GM21825 (cell line): Measurements from ENCODE around the gene KCNN1.

Source experiments
- ATAC-seq: cut with Tn5 transposase; IDR thresholded peaks from one replicate; pipeline ENCODE4 v1.9.1; 2021; ENCODE audit warnings: mild to moderate bottlenecking, moderate library complexity; ENCODE audit not compliant: unreplicated experiment

KCNN1 gene

DNA sequence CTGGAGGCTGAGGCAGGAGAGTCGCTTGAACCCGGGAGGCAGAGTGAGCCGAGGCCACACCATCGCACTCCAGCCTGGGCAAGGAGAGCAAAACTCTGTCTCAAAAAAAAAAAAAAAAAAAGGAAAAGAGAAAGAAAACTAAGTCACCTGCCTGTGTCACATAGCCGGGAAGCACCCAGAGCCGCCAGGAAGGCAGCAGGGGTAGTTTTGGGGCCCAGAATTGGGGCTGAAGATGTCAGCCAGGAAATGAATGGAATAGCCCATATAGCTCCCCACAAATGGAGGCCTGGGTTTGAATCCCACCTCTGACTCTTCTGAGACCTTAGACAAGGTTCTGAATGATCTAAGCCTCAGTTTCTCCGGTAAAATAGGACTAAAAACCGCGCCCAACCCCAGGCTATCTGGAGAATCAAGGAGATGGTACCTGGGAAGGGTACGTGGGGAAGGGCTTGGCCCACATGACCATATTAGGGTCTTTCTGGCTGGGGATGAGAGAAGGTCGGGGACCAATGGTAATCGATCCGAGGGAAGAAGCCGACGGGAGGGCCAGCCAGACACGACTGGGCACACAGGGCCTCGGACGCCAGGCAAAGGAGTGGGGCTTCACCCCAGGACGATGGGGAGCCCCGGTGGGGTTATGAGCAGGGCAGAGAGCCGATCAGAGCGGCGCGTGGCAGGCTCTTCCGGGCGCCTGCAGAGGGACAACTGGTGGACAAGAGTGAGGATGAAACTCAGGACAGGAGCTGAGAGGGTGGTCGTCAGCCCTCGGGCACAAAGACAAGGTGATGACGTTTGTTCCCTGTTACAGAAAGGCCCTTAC, 19.7 kb upstream of the KCNN1 start:
- ATAC-seq = peak; percentile 11

DNA sequence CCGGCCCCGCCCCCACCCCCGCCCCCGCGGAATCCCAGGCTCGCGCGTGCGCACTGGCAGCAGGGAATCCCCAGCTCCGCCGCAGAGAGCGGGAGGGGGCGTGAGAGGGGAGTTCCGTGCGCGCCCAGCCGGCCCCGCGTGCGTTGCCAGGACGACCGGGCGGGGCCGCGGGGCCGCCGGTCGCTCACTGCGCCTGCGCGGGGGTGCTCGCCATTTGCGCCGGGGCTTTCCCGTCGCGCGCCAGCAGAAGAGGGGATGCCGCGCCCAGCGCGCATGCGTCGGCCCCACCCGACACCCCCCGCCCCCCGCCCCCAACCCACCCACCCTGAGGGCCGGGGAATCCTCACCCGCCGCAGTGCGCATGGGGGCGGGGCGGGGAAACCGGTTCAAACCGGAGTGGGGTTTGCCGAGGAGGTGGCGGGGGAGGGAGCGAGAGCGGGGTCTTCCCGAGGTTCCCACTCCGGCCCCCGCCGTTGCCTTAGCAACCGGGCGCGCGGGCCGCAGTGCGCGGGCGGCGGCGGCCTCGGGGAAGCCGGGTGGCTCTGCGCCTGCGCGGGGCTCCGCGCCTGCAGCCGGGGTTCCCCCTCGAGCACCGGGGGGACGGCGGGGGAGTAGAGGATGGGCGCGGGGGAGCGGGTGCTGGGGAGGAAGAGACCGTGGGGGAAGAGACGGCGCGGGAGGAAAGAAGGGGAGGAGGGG, 18.9 kb upstream of the KCNN1 start:
- peak; percentile 39 for ATAC-seq

DNA sequence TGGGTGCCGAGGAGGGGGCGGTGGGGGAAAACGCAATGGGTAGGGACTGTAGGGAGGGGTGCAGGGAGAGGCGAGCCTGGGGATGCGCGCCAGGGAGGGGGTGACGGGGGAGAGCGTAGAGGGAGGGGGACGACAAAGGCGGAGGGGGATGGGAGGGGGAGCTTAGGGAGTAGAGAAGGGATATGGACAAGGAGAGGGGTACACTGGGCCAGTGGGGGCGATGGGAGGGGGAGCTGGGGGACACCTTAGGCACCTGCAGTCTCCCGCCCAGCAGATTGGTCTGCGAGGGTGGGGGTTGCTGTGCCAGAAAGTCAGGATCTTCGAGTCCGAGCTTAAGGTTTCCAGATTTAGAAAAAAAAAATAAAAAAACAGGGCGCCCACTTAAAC, 18.4 kb upstream of the KCNN1 start:
- no peak for ATAC-seq

DNA sequence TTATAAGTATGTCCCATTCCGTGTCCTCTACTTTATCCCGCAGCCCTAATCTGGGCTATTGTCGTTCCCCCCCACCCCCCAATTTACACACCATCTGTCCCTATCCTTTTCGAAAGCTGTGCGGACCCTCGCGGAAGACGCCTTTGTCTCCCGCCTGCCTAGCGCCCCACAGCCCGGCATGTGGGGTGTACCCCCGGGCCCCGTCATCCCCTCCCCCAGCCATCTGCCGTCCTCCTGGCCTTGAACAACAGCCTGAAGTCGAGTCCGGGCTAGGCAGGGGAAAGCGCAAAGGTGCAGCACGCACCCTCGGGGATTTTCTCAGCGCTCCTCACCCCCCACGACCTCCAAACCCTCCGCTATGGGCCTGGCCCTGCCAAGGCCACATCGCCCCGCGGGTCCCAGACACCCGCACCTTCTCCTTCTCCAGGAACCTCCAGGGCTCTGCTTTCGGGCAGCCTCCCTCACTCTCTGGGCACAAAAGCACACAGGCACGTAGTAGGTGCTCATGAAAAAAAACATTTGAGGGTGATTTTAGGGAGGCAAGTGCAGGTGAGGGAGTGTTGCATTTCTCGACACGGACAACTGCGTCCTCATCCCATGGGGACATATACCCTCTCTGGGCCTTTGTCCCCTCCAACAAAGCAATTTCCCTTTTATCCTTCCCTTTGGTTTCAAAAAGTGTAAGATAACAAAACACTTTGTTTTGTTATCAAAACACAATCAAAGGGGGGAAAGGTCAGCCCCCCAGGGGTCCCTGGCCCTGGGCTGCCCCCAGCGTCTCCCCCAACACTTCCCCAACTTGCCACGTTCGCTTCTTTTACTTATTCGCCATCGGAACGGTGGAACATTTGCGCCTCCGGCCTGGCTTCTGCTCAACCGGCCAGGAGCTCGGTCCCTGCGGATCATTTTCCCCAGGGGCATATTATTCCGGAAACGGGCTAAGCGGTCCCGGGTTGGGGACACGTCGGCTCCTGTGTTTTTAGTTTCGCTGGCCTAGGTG, 17.7 kb upstream of the KCNN1 start:
- ATAC-seq = no peak

DNA sequence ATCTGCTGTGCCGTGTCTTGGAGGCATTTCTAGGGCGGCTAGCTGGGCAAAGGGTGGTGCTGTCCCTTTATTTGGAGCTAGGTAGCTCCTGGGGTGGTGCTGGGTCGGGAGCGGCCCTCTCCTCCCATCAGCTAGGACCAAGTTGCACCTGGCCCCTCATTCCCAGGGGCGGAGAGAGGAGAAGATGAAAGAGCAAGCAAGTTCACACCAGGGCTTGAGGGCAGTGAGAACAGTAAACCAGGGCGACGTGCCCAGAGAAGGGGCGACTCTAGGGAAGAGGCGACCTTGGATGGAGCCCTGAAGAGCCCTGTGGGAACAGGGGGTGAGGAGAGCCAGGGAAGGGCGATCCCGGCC, 17.0 kb upstream of the KCNN1 start:
- ATAC-seq = no peak

DNA sequence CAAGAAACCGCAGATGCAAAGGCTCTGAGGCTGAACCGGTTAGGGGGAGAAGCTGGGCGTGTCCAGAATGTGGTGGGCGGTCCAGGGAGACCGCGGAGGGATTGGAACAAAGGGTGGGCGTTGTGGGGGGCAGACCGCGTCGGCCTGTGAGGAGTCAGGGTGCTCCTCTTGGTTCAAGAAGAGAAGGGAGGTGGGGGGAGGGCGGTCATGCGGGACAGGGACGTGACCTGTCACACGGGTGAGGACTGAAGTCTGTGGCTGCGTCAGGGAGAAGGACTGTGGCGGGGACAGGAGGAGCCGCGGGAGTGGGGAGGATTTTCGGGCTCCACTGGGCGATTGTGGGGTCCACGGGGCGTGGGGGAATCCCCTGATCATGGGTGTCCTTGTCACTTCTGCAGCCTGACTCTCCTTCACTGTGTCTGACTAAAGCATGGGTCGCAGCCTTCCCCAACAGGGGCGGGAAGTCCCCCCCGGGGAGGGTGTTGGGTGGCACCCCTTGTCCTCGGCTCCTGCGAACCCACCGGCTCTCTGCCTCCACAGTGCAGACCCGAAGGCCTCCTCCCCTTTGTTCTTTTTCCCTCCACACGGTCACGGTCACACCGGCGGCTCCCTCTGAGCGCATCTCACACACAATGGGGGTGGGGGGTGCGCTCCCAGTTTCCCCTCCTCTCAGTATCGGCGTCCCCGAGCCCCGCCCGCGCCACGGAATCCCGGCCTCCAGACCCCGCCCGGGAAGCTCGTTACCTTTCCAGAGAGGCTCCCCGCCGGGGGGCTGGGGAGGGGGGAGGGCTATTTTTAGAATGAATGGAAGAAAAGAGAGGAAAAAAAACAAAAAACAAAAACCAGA, 16.4 kb upstream of the KCNN1 start:
- no peak for ATAC-seq

DNA sequence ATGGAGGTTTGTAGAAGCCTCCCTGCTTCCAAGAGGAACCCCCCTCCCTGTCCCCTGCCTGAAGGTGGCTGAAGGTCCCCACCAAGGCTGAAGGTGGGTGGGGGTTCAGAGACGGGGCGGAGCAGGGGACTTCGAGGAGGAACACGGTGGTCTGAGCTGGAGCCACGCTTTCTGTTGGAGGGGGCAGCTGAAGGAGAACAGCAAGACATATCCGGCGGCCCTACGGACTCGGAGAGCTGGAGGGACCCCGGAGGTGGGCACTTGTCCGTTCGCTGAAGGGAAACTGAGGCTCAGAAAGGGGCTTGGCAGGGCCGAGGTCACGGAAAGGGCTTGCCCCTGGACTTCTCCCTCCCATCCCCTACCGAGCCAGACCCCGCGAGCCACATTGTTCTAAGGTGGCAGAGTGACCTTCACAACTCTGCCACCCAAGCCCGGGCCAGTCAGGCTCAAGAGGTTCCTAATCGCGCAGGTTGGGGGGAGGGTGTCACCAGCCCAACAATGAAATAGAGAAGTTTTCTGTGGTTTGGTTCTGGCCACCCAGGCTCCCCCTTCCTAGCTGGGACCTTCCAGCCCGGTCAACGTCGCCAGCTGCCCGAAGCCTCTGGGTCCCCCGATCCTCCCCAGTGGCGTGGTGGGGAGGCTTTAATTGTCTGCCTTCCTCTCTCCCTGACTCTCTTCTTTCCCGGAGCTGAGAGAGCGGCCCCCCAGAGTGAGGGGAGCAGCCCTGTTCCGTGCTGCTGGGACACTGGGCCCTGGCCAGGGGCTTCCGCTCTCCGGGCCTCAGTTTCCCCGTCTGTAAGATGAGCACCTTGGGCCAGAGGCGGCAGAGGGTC, 15.5 kb upstream of the KCNN1 start:
- ATAC-seq = no peak

DNA sequence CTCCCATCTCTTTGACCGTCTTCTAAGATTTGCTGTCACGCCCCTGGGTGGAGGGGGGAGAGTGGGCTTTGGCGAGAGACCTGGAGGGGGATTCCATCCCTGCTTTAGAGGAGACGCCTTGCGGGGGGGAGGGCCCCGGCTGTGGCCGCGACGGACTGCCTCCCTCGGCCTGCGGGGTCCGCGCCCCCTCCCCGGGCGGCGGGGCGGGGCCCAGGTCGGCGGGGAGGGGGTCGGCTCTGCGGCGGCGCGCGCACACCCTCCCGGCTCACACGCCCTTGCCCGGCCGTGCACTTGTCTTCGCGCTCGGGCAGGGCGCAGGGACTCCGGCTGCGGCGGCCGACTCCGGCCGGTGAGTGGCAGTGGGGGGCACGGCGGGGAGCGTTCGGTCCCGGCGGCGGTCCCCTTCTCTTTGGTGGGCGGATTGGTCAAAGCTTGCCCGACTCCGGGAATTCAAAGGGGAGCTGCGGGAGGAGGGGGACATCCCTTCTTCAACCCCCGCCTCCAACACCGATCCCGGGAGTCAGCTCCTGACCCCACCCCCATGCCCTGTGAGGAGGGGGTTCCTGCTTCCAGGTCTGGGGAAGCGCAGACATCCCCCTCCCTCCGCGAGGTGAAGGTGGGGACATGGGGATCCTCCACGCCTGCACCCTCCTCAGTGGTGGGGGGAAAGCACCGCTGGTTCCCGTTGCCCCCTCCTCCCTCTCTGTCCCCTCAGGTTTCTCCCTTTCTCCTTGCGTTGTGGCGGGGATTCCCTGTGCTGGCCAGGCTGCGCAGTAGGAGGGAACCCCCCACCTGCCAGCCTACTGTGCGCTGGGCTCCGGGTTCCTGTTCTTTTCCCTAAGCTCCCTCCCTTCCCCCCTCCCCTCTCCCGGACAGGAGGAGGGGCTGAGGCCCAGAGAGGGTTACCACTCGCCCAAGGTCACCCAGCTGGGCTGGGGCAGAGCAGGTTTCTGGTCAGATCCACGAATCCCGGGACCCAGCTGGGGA, 14.6 kb upstream of the KCNN1 start:
- ATAC-seq = no peak

DNA sequence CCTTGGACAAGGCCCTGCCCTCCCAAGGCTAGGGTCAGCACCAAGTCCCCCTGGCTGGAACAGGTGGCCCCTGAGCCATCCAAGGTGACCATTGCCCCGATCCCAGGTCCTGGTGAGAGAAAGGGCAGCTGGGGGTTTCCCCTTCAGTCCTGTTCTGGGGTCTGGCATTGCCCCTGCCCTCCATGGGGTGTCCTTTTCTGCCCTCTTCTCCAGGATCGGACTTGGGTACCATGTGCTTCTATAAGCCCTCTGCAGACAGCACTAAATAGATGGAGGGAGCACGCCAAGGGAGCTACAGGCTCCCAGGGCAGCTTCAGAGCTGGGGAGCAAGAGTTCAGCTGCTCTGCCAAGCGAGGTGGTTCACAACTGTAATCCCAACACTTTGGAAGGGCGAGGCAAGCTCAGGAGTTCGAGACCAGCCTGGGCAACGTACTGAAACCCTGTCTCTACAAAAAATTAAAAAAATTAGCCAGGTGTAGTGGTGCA, 13.5 kb upstream of the KCNN1 start:
- no peak for ATAC-seq

DNA sequence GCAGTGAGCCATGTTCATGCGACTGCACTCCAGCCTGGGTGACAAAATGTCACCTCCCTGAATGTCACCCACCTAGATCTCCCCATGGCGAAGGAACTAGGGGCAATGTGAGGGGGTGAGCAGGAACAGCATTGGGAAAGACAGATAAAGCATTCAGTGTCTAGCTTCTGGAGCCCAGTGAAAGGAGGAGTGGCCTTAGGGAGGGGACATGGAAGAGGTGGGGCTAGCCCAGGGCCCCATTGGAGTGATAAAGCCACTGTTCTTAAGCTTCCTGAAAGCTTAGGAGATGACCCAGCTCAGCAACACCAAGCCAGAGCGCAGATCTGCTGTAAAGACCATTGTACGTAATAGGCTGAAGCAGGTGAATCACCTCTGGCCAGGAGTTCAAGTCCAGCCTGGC, 13.0 kb upstream of the KCNN1 start:
- no peak for ATAC-seq

DNA sequence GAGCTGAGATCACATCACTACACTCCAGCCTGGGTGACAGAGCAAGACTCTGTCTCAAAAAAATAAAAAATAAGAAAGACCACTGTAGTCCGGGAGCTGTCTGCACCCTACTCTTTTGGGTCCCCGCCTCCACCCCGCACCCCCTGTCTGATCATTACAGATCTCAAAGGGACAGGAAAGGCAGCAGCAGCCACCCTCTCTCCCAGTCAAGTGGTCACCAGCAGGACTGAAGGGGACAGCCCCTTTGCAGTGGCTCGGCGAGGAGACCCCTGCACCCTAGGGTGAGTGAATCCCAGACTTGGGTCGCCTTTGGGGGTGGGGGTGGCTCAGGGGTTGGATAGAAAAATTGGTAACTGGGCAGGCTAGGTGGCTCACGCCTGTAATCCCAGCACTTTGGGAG, 12.5 kb upstream of the KCNN1 start:
- no peak for ATAC-seq

DNA sequence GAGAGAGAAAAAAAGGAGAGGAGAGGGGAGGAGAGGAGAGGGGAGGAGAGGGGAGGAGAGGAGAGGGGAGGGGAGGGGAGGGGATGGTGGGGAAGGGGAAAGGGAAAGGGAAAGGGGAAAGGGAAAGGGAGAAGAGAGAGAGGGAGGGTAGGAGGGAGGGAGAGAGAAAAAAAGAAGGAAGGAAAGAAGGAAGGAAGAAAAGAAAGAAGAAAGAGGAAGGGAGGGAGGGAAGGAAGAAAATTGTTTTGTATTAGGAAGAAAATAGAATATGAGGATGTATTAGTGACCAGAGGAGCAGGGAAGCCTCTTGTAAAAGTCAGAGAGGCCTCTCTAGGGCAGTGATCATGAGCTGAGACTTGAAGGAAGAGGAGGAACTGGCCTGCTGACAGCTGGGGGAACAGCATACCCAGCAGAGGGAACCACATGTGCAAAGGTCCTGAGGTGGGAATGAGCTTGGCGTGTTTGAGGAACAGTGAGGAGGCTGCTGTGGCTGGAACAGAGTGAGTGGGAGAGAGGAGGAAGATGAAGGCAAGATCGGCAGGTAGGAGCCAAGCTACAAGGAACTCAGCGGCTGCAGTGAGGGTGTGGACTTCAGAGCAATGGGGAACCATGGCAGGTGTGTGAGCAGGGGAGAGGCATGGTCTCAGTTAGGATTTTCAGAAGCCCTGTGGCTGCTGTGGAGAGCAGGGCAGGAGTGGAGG, 9.6 kb upstream of the KCNN1 start:
- no peak for ATAC-seq

DNA sequence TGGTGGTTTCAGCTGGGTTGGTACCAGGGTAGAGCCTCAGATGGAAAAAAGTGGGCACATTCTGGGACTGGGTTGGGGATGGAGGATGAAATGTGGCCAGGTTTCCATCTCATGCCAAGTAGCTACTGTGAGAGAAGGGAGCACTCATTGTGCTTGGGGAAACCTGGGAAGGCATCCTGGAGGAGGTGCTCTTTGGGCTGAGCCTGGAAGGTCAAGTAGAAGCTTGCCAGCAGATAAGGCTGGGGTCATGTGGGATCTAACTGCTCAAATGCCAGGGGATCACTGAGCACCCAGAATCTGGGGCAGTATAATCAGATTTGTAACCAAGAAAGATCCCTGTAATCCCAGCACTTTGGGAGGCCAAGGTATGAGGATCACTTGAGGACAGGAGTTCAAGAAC, 9.0 kb upstream of the KCNN1 start:
- ATAC-seq = no peak

DNA sequence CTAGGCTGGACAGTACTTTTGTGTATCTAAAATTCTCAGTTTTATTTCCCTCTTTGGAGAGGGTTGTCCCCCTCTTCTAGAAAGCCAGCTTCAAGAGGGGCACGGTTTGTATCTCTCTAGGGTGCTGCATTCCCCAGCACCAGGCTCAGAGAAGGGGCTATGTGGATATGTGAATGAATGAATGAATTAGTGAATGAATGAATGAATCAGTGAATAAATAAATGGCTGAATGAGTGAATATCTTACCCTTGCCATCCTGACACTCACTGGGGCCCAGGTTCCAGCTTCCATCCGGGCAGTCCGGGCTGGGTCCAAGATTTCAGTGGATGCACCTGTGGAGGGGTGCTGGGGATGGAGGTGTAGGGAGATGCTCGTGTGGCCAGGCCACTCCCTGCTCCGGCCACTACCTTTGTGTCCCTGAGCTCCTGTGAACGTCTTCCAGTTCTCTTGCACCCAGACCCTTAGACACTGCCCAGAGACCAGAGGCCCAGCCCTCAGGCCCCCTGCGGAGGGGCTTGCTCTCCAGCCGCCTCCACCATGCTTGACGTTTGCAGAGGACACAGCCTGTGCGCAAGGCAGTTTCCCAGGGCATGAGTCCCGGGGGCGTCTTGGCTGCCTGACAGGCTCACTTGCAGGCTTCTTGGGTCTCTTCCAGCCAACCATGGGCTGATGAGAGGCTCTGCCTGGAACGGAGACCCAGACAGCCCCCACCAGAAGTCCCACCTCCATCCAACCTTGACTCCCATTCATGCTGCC, 2.8 kb upstream of the KCNN1 start:
- no peak for ATAC-seq

DNA sequence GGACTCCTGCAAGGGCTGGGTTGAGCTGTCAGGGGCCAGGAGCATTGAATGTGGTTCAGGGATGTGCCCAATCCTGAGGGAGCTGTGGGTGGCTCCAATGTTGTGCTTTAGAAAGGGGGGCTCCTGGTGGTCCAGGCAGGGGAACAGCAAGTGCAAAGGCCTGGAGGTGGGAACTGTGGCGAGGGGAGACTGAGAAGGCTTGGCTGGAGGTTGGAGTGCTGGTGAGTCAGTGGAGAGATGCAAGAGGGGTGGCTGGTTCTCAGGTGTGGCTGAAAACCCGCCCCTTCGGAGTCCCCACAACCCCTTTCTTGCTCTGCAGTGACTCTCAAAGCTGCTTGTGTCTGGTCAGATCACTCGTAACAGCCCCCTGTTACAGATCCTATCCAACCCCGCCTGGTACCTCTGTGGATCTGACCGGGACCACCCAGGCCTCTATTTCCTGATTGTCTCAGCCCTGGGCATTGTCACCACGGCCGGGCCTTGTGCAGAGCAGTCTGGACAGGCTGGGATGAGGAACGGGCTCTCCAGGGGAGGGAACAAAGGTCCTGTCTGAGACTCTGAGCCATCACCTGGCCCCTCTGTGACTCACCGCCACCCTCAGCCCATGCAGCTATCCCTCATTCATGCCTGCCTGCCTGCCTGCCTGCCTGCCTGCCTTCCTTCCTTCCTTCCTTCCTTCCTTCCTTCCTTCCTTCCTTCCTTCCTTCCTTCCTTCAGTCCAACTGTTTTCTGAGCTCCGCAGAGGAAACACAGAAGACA, 1.4 kb upstream of the KCNN1 start:
- no peak for ATAC-seq

DNA sequence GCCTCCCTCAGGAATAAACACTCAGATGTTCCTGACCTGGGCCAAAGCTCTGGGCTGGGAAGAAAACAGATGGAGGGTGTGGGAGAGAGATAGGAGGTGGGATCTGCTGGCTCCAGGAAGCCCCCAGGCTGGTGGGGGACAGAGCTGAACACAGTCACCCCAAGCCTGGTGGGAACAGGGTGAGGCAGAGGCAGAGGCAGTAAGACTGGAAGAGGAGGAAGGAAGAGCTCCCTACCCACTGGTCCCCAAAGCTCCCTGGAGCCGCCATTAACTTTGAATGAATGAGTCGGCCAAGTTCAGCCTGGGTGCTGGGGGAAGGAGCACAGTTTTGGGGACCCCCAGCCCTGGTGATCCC, 801 bp upstream of the KCNN1 start:
- ATAC-seq = no peak
